Pancreas (tissue), 10 donors: Measurements from ENCODE around the gene MARK3. TPM values are rescaled to one million over a fixed set of nuclear protein-coding genes. Genes with fewer than 3 reads are reported as not detected.

Experiments
- ATAC-seq, 4 donors: fragments of 200-7000 bp; cut with Tn5 transposase; one replicate each; pipeline versions ENCODE4 v1.8.0 to v1.9.1; 2020; ENCODE audit warnings: mild to moderate bottlenecking in 4 of 4, moderate library complexity in 4 of 4
- DNase-seq, 6 donors: peaks; one replicate each; pipeline ENCODE4 v3.0.0-alpha.2; 2020
- FAIRE-seq: peaks from 2 replicates; lab custom pipeline; 2012; peaks lifted over from hg19 to GRCh38; lab: Jason Lieb, UNC
- H3K27ac ChIP-seq, 4 donors: fragments of 200-600 bp; sonication (generic); 1 replicate in 3 of 4; 2 replicates in 1 of 4; pipeline versions ENCODE4 v1.5.0 to v1.8.0; 2020
- H3K27me3 ChIP-seq, 4 donors: fragments of 200-600 bp; one replicate each; pipeline ENCODE4 v1.8.0; 2021
- H3K36me3 ChIP-seq, 3 donors: fragments of 200-600 bp; sonication (generic) in 1 of 3; one replicate each; pipeline versions ENCODE4 v1.5.0 to v1.8.0; 2020 to 2021
- H3K4me1 ChIP-seq, 3 donors: fragments of 200-600 bp; one replicate each; pipeline ENCODE4 v1.8.0; 2021
- H3K4me3 ChIP-seq, 4 donors: fragments of 200-600 bp; sonication (generic) in 2 of 4; one replicate each; pipeline versions ENCODE4 v1.5.0 to v1.8.0; 2020 to 2021
- H3K9me3 ChIP-seq, 4 donors: fragments of 200-600 bp; one replicate each; pipeline ENCODE4 v1.8.0; 2021
- CTCF ChIP-seq, 4 donors: fragments of 200-600 bp; sonication (generic) in 3 of 4; IDR thresholded peaks; one replicate each; pipeline versions ENCODE4 v1.5.0 to v1.8.0; 2021; ENCODE audit warnings: antibody characterized with exemption in 4 of 4
- WGBS, 2 donors: extraction: QIAGEN DNeasy Blood & Tissue Kit; methylation state at CpG; one replicate each; pipeline ENCODE4 v1.1.7; 2013; 5-methylcytosine and 5-hydroxymethylcytosine counted together
- intact Hi-C, 3 donors: fragments of 100-400 bp; cut with DNase I; formaldehyde crosslinking; loops; one replicate each; pipeline versions ENCODE4 v1.11.1 to v1.14.2; 2022
- polyA plus RNA-seq, 2 donors: library from polyadenylated mRNA; stranded (reverse); fragments of 200-250 nt; gene quantifications; one replicate each; pipeline ENCODE4 v1.2.3, GENCODE V29; 2013
- total RNA-seq, 6 donors: library from RNA; stranded (reverse); fragmentation: NEBNext Ultra II Directional in 4 of 6; extraction: Animal tissue kit (Norgen Biotek cat#: 25700) in 4 of 6; gene quantifications; one replicate each; pipeline versions ENCODE4 v1.2.1 to v1.2.4, GENCODE V29; 2021 to 2023
- donor health status: healthy with polysubstance abuse.
- donor health status: DM: no; HTN: no; CAD: no; lungs with moderate emphysema.
- donor health status: DM: no; HTN: no; CAD: no.
- donor health status: control.
- donor health status: control.
- donor health status: Bipolar disorder and iron deficiency.
- donor health status: DM: yes; HTN: yes; CAD: no.
- donor health status: DM: no; HTN: no; CAD: no.
- donor health status: DM: no; HTN: no; CAD: no.
- donor health status: DM: yes; HTN: yes; CAD: no.

Gene MARK3
- total and polyA plus RNA-seq, 8 donors, result 35.3 to 110 (median 47.0) TPM

GRCh38 chr14:103340480-103341212, 44.6 kb upstream of the MARK3 start:
- no peak for TF ChIP-seq CTCF (IDR thresholded peaks at IDR 0.05)
- Histone ChIP-seq H3K4me3 (no peak overlapping the region), H3K36me3 (peaks cover 43 to 89% (median 70%) of the 10 kb centered on the region in 3 donors), H3K9me3 (no peaks in the 10 kb centered on the region), H3K27me3 (no peaks in the 10 kb centered on the region), H3K4me1 (peaks cover 8 to 11% (median 10%) of the 10 kb centered on the region in 3 donors), H3K27ac (no peak overlapping the region)
- no peak for DNase-seq
- intact Hi-C loops, result no loop called here
- no peak for ATAC-seq
- WGBS, 2 donors, result 62 to 67% methylated on average over 6 of the region's 6 CpGs
- no peak for FAIRE-seq

- Histone ChIP-seq H3K4me1 (peaks cover 3 to 10% (median 4%) of the 10 kb centered on the region in 3 donors), H3K27ac (no peak overlapping the region), H3K4me3 (no peak overlapping the region), H3K27me3 (no peaks in the 10 kb centered on the region), H3K36me3 (peaks cover 43 to 80% (median 65%) of the 10 kb centered on the region in 3 donors), H3K9me3 (no peaks in the 10 kb centered on the region)
- DNase-seq, result no peak
- TF ChIP-seq CTCF (IDR thresholded peaks at IDR 0.05), result no peak
- no peak for ATAC-seq
- WGBS, 2 donors, result 79 to 81% methylated on average over 5 of the region's 5 CpGs
- no peak for FAIRE-seq
- intact Hi-C loops, result no loop called here
Observed at GRCh38 chr14:103341250-103342129, 43.7 kb upstream of the MARK3 start.

- Histone ChIP-seq H3K27ac (no peak overlapping the region), H3K9me3 (no peaks in the 10 kb centered on the region), H3K4me3 (no peak overlapping the region), H3K27me3 (no peaks in the 10 kb centered on the region), H3K4me1 (peaks cover 0 to 11% (median 3%) of the 10 kb centered on the region in 3 donors), H3K36me3 (peaks cover 35 to 62% (median 46%) of the 10 kb centered on the region in 3 donors)
- TF ChIP-seq CTCF (IDR thresholded peaks at IDR 0.05), result no peak
- WGBS, 2 donors, result 67 to 68% methylated on average over 4 of the region's 4 CpGs
- no peak for DNase-seq
- intact Hi-C loops, result no loop called here
- no peak for ATAC-seq
- FAIRE-seq, result no peak
Observed at GRCh38 chr14:103343164-103343879, 41.9 kb upstream of the MARK3 start.

DNA sequence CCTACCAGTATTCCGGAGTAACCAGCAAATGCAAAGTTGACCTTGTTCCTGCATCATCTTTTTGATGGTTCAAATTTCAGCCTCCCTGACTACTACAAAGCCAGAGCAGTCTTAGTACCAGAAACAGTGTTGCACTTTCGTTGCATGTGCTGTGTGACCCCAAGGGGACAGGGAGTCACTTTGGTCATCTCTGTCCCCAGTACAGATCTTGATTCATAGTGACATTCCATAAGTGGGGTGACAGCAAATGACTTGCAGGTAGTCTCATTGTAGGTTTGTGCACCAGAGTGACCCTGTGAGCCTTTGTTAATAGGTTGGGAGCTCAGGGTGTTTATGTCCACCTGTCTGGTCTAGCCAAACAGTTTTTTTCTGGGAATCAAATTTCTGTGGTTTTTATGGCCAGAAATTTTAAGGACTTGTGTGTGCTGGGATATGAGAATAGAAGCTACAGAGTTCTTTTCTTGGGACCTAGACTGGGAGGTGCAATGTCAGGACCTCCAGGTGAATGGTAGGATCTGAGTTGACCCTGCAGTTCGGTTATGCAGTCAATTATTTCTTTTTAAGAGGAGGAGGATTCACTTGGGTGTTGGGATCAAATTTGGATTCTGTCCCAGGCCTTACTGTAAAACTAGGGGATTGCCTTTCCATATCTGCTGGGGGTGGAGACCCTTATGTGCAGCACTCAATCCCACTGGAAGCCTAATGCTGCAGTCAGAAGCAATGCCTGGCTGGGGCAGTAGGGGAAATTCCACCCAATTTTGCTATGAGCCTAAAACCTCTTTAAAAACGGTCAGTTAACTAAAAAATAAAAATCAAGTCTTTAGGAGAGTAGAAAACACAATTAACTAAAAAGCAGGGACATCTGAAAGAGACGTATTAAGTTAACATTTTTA, 41.1 kb upstream of the MARK3 start:
- intact Hi-C loops, result no loop called here
- Histone ChIP-seq H3K4me1 (peaks cover 0 to 11% (median 3%) of the 10 kb centered on the region in 3 donors), H3K9me3 (no peaks in the 10 kb centered on the region), H3K36me3 (peaks cover 28 to 54% (median 39%) of the 10 kb centered on the region in 3 donors), H3K27me3 (no peaks in the 10 kb centered on the region), H3K27ac (no peak overlapping the region), H3K4me3 (no peak overlapping the region)
- no peak for ATAC-seq
- DNase-seq, result no peak
- FAIRE-seq, result no peak
- no peak for TF ChIP-seq CTCF (IDR thresholded peaks at IDR 0.05)
- WGBS, 2 donors, result 87 to 90% methylated on average over 5 of the region's 5 CpGs
